ENCODE data around the gene ARFRP1.

Gene ARFRP1

GRCh38 chr20:63697868-63698545, 9.8 kb downstream of the ARFRP1 start:
- Histone ChIP-seq H3K36me3 (ENCODE audit: control insufficient read depth, insufficient read depth, low read length, severe bottlenecking) (no peaks in the 10 kb centered on the region), H3K9me3 (ENCODE audit: control insufficient read depth, low read length) (no peaks in the 10 kb centered on the region), H3K27me3 (replicated peaks; ENCODE audit: control insufficient read depth, insufficient read depth, low read length) (no peaks in the 10 kb centered on the region), H3K9ac (ENCODE audit: low read length) (peak overlapping the region; percentile 83), H3K4me3 (ENCODE audit: low read length) (no peak overlapping the region), H3K4me1 (ENCODE audit: control insufficient read depth, insufficient read depth, low read length) (peaks cover 39% of the 10 kb centered on the region)
- DNase-seq (ENCODE audit: low read depth), result no peak

- DNase-seq (ENCODE audit: low read depth), result no peak
- Histone ChIP-seq H3K9ac (ENCODE audit: low read length) (peak overlapping the region; percentile 83), H3K4me3 (ENCODE audit: low read length) (no peak overlapping the region), H3K27me3 (replicated peaks; ENCODE audit: control insufficient read depth, insufficient read depth, low read length) (no peaks in the 10 kb centered on the region), H3K9me3 (ENCODE audit: control insufficient read depth, low read length) (no peaks in the 10 kb centered on the region), H3K36me3 (ENCODE audit: control insufficient read depth, insufficient read depth, low read length, severe bottlenecking) (no peaks in the 10 kb centered on the region), H3K4me1 (ENCODE audit: control insufficient read depth, insufficient read depth, low read length) (peaks cover 39% of the 10 kb centered on the region)
Observed at GRCh38 chr20:63697357-63697867, 10.4 kb downstream of the ARFRP1 start.

GRCh38 chr20:63696628-63697356, 11.0 kb downstream of the ARFRP1 start, which contains the start of gene TNFRSF6B:
Gene TNFRSF6B, plus strand, starts transcription at chr20:63696652. Its CDS starts 116 bp downstream, at chr20:63696768.
- Histone ChIP-seq H3K9me3 (ENCODE audit: control insufficient read depth, low read length) (no peaks in the 10 kb centered on the region), H3K9ac (ENCODE audit: low read length) (peak within 1 kb of the TSS; percentile 83), H3K36me3 (ENCODE audit: control insufficient read depth, insufficient read depth, low read length, severe bottlenecking) (no peaks in the 10 kb centered on the region), H3K4me1 (ENCODE audit: control insufficient read depth, insufficient read depth, low read length) (peaks cover 39% of the 10 kb centered on the region), H3K4me3 (ENCODE audit: low read length) (no peak within 1 kb of the TSS), H3K27me3 (replicated peaks; ENCODE audit: control insufficient read depth, insufficient read depth, low read length) (no peaks in the 10 kb centered on the region)
- no peak for DNase-seq (ENCODE audit: low read depth)

GRCh38 chr20:63696306-63696627, 11.5 kb downstream of the ARFRP1 start:
- H3K9ac ChIP-seq (ENCODE audit: low read length), result peak overlapping the region; percentile 34
- no peak for DNase-seq (ENCODE audit: low read depth)
- no peaks in the 10 kb centered on the region for H3K36me3 ChIP-seq (ENCODE audit: control insufficient read depth, insufficient read depth, low read length, severe bottlenecking)
- H3K9me3 ChIP-seq (ENCODE audit: control insufficient read depth, low read length), result no peaks in the 10 kb centered on the region
- H3K27me3 ChIP-seq (replicated peaks; ENCODE audit: control insufficient read depth, insufficient read depth, low read length), result no peaks in the 10 kb centered on the region
- peaks cover 39% of the 10 kb centered on the region for H3K4me1 ChIP-seq (ENCODE audit: control insufficient read depth, insufficient read depth, low read length)
- no peak overlapping the region for H3K4me3 ChIP-seq (ENCODE audit: low read length)

GRCh38 chr20:63695424-63696305, 12.1 kb downstream of the ARFRP1 start:
- Histone ChIP-seq H3K9me3 (ENCODE audit: control insufficient read depth, low read length) (no peaks in the 10 kb centered on the region), H3K9ac (ENCODE audit: low read length) (peak overlapping the region; percentile 34), H3K27me3 (replicated peaks; ENCODE audit: control insufficient read depth, insufficient read depth, low read length) (no peaks in the 10 kb centered on the region), H3K4me3 (ENCODE audit: low read length) (no peak overlapping the region), H3K36me3 (ENCODE audit: control insufficient read depth, insufficient read depth, low read length, severe bottlenecking) (no peaks in the 10 kb centered on the region), H3K4me1 (ENCODE audit: control insufficient read depth, insufficient read depth, low read length) (peaks cover 39% of the 10 kb centered on the region)
- no peak for DNase-seq (ENCODE audit: low read depth)

- no peaks in the 10 kb centered on the region for H3K36me3 ChIP-seq (ENCODE audit: control insufficient read depth, insufficient read depth, low read length, severe bottlenecking)
Observed at GRCh38 chr20:63694584-63695423, 13.0 kb downstream of the ARFRP1 start.

GRCh38 chr20:63693733-63694583, 13.8 kb downstream of the ARFRP1 start:
- Histone ChIP-seq H3K36me3 (ENCODE audit: control insufficient read depth, insufficient read depth, low read length, severe bottlenecking) (no peaks in the 10 kb centered on the region), H3K4me3 (ENCODE audit: low read length) (no peak overlapping the region), H3K4me1 (ENCODE audit: control insufficient read depth, insufficient read depth, low read length) (peaks cover 29% of the 10 kb centered on the region), H3K9me3 (ENCODE audit: control insufficient read depth, low read length) (no peaks in the 10 kb centered on the region), H3K27me3 (replicated peaks; ENCODE audit: control insufficient read depth, insufficient read depth, low read length) (no peaks in the 10 kb centered on the region), H3K9ac (ENCODE audit: low read length) (no peak overlapping the region)
- DNase-seq (ENCODE audit: low read depth), result no peak

More at GRCh38 chr20:63694584-63695423, 13.0 kb downstream of the ARFRP1 start:
- Histone ChIP-seq H3K4me1 (ENCODE audit: control insufficient read depth, insufficient read depth, low read length) (peaks cover 37% of the 10 kb centered on the region), H3K27me3 (replicated peaks; ENCODE audit: control insufficient read depth, insufficient read depth, low read length) (no peaks in the 10 kb centered on the region), H3K9ac (ENCODE audit: low read length) (no peak overlapping the region), H3K4me3 (ENCODE audit: low read length) (no peak overlapping the region), H3K9me3 (ENCODE audit: control insufficient read depth, low read length) (no peaks in the 10 kb centered on the region)
- DNase-seq (ENCODE audit: low read depth), result no peak

GRCh38 chr20:63693083-63693732, 14.6 kb downstream of the ARFRP1 start:
- no peak for DNase-seq (ENCODE audit: low read depth)
- Histone ChIP-seq H3K9ac (ENCODE audit: low read length) (no peak overlapping the region), H3K9me3 (ENCODE audit: control insufficient read depth, low read length) (no peaks in the 10 kb centered on the region), H3K27me3 (replicated peaks; ENCODE audit: control insufficient read depth, insufficient read depth, low read length) (no peaks in the 10 kb centered on the region), H3K4me3 (ENCODE audit: low read length) (no peak overlapping the region), H3K36me3 (ENCODE audit: control insufficient read depth, insufficient read depth, low read length, severe bottlenecking) (no peaks in the 10 kb centered on the region), H3K4me1 (ENCODE audit: control insufficient read depth, insufficient read depth, low read length) (peaks cover 21% of the 10 kb centered on the region)

GRCh38 chr20:63692436-63693082, 15.2 kb downstream of the ARFRP1 start:
- DNase-seq (ENCODE audit: low read depth), result peak; percentile 23

More at GRCh38 chr20:63692436-63693082, 15.2 kb downstream of the ARFRP1 start:
- Histone ChIP-seq H3K9me3 (ENCODE audit: control insufficient read depth, low read length) (no peaks in the 10 kb centered on the region), H3K4me1 (ENCODE audit: control insufficient read depth, insufficient read depth, low read length) (peaks cover 20% of the 10 kb centered on the region), H3K4me3 (ENCODE audit: low read length) (no peak overlapping the region), H3K27me3 (replicated peaks; ENCODE audit: control insufficient read depth, insufficient read depth, low read length) (no peaks in the 10 kb centered on the region), H3K9ac (ENCODE audit: low read length) (no peak overlapping the region), H3K36me3 (ENCODE audit: control insufficient read depth, insufficient read depth, low read length, severe bottlenecking) (no peaks in the 10 kb centered on the region)
